ENCODE measurements around the gene ZC3H4.
"Not testable (repeated sequence)": the region's sequence is repeated elsewhere in the genome, so short reads cannot be mapped to it uniquely, and the experiment has no call there.

Gene ZC3H4

DNA sequence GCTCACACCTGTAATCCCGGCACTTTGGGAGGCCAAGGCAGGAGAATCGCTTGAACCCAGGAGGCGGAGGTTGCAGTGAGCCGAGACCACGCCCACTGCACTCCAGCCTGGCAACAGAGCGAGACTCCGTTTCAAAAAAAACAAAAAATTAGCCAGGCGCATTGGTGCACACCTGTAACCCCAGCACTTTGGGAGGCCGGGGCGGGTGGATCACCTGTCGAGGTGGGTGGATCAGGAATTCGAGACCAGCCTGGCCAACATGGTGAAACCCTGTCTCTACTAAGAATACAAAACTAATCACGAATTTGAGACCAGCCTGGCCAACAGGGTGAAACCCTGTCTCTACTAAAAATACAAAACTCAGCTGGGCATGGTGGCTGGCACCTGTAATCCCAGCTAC is 35.2 kb downstream of the ZC3H4 start:
- FAIRE-seq, result not testable (repeated sequence)

DNA sequence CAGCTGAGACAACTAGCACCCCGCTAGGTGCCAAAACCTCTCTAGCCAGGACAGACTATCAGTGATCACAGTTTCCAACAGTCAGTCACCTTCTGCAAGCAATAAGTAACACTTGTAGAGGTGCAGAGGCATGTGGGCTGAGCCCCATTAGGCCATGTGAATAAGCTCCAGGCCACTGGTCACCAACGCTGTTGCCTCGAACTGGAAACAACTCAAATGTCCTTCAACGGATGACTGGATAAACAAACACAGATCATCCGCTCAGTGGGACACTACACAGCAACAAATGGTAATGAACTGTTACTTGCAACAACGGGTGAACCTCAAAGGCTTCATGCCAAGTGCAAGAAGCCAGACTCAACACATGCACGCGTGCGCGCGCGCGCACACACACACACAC is 37.6 kb downstream of the ZC3H4 start:
- no peak for FAIRE-seq

- FAIRE-seq, result no peak
Observed at GRCh38 chr19:47075179-47075810, 38.3 kb downstream of the ZC3H4 start.

DNA sequence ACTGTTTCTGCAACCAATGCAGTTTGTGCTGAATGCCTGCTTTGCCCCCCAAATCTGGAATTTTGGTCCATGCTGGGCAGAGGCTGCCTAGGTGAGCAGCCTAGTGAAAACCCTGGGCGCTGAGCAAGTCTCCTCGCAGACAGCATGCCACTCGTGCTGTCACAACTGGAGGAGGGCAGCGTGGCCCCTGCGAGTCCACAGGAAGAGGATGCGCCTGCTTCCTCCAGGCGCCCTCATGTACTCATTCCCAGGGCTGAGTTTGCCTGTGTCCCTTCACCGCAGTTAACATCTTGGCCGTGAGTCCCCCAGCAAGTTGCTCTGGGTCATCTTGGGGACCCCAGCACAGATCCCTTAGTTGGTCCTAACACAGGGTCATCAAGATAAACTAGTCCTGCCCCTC is 39.0 kb downstream of the ZC3H4 start:
- FAIRE-seq, result no peak

GRCh38 chr19:47073574-47073973 is 40.0 kb downstream of the ZC3H4 start:
- FAIRE-seq, result no peak

DNA sequence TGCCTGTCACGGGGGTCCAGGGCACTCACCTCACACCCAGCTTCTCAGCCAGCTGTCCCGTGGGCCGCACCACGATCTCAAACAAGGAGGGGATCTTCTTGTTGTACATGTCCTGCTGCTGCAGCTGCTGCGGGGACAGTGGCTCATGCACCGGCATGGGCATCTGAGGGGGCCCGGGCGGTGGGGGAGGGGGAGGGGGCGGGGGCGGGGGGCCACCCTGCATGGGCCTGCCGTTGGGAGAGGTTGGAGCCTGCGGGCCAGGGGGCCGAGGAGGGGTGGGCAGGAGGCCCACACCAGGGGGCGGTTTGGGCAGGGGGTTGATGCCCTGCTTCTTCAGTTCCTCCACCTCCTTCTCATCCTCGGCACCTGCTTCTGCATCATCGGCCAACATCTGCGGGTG is 41.3 kb downstream of the ZC3H4 start:
- FAIRE-seq, result no peak

- FAIRE-seq, result no peak
Observed at GRCh38 chr19:47071731-47072130, 41.8 kb downstream of the ZC3H4 start.

GRCh38 chr19:47070756-47071155 is 42.8 kb downstream of the ZC3H4 start:
- no peak for FAIRE-seq

GRCh38 chr19:47069795-47070194 is 43.8 kb downstream of the ZC3H4 start:
- no peak for FAIRE-seq

DNA sequence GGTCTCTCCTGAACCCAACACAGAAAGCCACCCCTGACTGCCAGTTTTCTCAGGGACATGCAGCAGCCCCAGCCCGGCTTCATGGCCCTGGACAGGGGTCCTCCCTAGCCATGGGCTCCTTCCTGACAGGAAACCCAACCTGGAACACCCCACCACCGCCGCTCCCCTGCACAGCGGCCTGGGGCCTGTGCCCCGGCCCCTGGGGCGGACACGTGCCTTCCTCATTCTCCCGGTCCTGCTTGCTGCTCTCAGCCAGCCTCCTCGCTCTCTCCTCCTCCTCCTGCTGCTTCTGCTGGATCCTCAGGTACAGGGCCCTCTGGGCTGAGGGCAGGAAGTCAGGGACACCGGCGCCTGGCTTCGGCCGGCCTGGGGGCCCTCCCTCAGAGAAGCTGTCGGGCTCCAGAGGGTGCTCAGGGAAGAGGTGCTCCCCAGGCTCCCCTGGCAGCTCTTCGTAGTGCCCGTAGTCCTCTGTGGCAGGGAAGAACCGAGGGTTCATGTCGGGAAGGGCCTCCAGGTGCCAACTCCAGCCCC is 44.6 kb downstream of the ZC3H4 start:
- no peak for FAIRE-seq

- FAIRE-seq, result no peak
Observed at GRCh38 chr19:47068246-47068645, 45.3 kb downstream of the ZC3H4 start.

- FAIRE-seq, result no peak
Observed at GRCh38 chr19:47067215-47067847, 46.2 kb downstream of the ZC3H4 start.

GRCh38 chr19:47066376-47067214 is 47.0 kb downstream of the ZC3H4 start:
- no peak for FAIRE-seq

DNA sequence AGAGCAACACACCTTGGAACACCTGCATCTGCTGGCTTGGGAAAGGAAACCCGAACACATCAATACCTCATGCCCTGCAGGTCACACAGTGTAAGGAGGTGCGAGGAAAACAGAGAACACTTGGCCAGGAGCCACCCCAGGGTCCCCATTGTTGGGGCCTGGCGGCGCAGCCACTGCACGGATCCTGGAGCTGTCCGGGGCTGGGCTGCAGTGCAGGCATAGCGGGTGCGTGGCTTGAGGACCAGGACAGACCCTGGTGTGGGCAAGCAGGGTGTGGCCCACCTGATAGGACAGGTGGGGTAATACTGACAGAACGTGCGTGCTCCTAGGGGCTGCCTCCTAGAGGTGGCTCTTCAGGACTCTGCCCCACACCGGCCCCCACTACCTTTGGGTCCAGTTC is 48.3 kb downstream of the ZC3H4 start:
- FAIRE-seq, result no peak

DNA sequence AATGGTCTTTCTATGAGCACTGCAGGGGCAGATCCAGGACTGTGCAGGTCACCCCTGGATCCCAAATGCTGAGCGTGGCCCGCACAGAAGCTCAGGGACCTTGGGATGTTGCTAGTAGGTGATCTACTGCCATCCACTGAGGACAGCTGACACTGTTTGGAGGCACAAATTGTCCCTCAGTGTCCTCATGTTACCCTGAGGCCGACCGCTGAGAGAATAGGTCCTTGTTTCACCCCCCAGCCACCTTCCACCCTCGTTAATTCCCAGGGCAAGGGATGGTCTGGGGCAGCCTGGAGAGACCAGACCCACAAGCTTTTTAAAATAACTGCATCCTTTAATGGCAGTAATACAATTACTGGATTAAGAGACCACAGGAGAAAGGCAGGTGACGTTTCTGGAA is 49.7 kb downstream of the ZC3H4 start:
- FAIRE-seq, result no peak

DNA sequence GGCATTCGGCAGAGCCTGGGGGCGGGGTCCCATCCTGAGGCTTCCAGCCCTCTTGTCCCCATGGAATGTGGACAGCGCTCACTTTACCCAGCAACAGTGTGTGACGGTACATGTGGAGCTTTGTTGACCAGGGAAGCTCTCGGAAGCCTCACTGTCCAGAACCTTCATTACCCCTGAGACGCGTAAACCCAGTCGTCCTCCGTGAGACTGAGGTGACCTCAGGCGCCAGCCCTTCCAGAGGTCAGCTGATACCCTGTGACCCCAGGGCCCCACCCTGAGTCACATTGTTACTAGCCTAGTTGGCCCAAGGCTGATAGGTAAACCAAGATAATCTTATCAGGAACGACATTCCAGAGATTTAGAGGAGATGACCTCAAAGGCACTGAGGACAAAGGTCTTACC is 55.0 kb downstream of the ZC3H4 start:
- FAIRE-seq, result no peak

GRCh38 chr19:47057328-47057727 is 56.2 kb downstream of the ZC3H4 start:
- no peak for FAIRE-seq

DNA sequence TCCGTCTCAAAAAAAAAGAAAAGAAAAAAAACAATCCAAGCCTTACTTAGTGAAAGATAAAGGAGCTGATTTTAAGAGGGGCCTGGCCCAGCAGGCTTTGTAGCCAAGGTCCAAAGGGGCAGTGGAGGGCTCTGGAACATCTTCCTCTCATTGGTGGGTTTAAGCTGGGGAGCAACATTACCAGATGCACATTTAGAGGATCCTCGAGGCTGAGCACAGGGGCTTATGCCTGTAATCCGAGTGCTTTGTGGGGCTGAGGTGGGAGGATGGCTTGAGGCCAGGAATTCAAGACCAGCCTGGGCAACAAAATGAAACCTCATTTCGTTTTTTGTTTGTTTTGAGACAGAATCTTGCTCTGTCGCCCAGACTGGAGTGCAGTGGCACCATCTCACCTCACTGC is 57.2 kb downstream of the ZC3H4 start:
- no peak for FAIRE-seq

GRCh38 chr19:47050562-47050961 is 63.0 kb downstream of the ZC3H4 start:
- not testable (repeated sequence) for FAIRE-seq

- no peak for FAIRE-seq
Observed at GRCh38 chr19:47049307-47049700, 64.3 kb downstream of the ZC3H4 start.

DNA sequence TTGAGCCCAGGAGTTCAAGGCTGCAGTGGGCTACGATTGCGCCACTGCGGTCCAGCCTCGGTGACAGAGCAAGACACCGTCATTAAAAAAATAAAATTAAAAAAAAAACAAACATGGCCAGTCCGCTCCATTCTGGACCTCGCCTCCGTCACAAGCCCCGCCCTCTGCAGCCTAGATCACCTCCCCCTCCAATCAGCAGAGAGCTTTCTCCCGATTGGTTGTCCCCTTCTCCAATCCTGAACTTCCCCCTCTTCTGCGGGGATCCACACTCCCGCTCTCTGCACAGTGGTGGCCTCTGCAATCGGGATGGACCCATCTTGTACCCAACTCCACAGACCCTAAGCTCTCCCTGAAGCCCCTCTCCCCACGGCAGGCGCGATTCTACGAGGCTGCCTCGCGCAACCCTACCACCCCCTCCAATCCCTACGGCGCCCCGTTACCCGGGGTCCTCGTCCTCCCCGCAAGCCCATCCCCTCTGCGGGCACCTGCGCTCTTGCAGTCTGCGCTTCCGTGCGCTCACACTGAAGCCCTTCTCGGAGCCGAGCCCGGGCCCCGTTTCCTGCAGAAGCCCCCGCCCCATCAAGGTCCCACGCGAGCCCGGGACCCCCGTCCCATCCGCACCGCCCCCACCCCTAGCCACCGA is 65.7 kb downstream of the ZC3H4 start:
- peak; percentile 91 for FAIRE-seq

GRCh38 chr19:47047272-47047762 is 66.3 kb downstream of the ZC3H4 start:
- no peak for FAIRE-seq

GRCh38 chr19:47045867-47046470 is 67.6 kb downstream of the ZC3H4 start:
- no peak for FAIRE-seq
